ENCODE data around the gene AKT3. TPM values are rescaled to one million over a fixed set of nuclear protein-coding genes. Genes with fewer than 3 reads are reported as not detected.
A peak's percentile ranks its signal among the peaks of the same experiment; 100 is the strongest.

Gene AKT3
- total and polyA plus RNA-seq, 2 of the 8 experiments (the other 6 are each of a cell fraction or from before 2014, with no cell fraction given): 6.0 to 36.4 TPM

GRCh38 chr1:243710467-243710866 is 139.6 kb downstream of the AKT3 start:
- H3K27ac ChIP-seq (ENCODE audit: low read depth, low read length): no peak overlapping the region
- POLR2A ChIA-PET (ENCODE audit: partially characterized antibody): no interaction called here
- H3K4me1 ChIP-seq (replicated peaks in 1 of 4; ENCODE audit: control insufficient read depth in 3 of 4, insufficient read depth in 4 of 4, low read length in 3 of 4): peaks cover 0 to 7% (median 2%) of the 10 kb centered on the region in 4 experiments; a peak in 2 of 7 replicates
- no peaks in the 10 kb centered on the region for H4K20me1 ChIP-seq (replicated peaks in 1 of 2; ENCODE audit: control insufficient read depth in 1 of 2, insufficient read depth in 2 of 2, low read length in 2 of 2)
- H2BK20ac ChIP-seq (ENCODE audit: low read length): no peak overlapping the region
- no peak overlapping the region for H3K23ac ChIP-seq (ENCODE audit: insufficient read length)
- no peak overlapping the region for H2BK15ac ChIP-seq (ENCODE audit: low read length)
- H3K14ac ChIP-seq (ENCODE audit: insufficient read length): no peak overlapping the region
- FAIRE-seq: no peak
- H3K4ac ChIP-seq (replicated peaks; ENCODE audit: insufficient read length, low read depth, low read length): no peak overlapping the region
- H3K4me3 ChIP-seq (ENCODE audit: extremely low read depth in 1 of 4, insufficient read depth in 2 of 4, low read depth in 3 of 4, low read length in 4 of 4): no peak overlapping the region
- no peak overlapping the region for H2AK5ac ChIP-seq (ENCODE audit: low read depth, low read length)
- no peak overlapping the region for H2BK5ac ChIP-seq (ENCODE audit: low read depth, low read length)
- no peak overlapping the region for H2AFZ ChIP-seq (ENCODE audit: low read length)
- no peaks in the 10 kb centered on the region for H3K79me1 ChIP-seq (ENCODE audit: low read depth, low read length)
- H3K9ac ChIP-seq (replicated peaks in 1 of 4; ENCODE audit: extremely low read depth in 1 of 4, low read depth in 3 of 4, low read length in 3 of 4): no peak overlapping the region
- no peak overlapping the region for H3K4me2 ChIP-seq (ENCODE audit: insufficient read depth in 1 of 2, low read depth in 2 of 2, low read length in 2 of 2)
- H3K27me3 ChIP-seq (replicated peaks in 1 of 4; ENCODE audit: control insufficient read depth in 3 of 4, extremely low read depth in 1 of 4, insufficient read depth in 3 of 4, low read length in 3 of 4): no peaks in the 10 kb centered on the region
- WGBS, 2 experiments (ENCODE audit: extremely low coverage in 1 of 2, insufficient coverage in 1 of 2, insufficient read length in 1 of 2, insufficient replicate concordance in 2 of 2, low coverage in 1 of 2, low lambda C conversion rate in 2 of 2, missing lambda C conversion rate in 1 of 2): 88% methylated on average over 4 of the region's 4 CpGs; no CpG with 5 or more reads in 1 of the 2 experiments
- H3K9me3 ChIP-seq (ENCODE audit: insufficient read depth in 2 of 2, low read depth in 1 of 2, low read length in 1 of 2): no peaks in the 10 kb centered on the region
- no peak overlapping the region for H2BK12ac ChIP-seq (ENCODE audit: low read depth, low read length)
- no peaks in the 10 kb centered on the region for H3K79me2 ChIP-seq (ENCODE audit: control insufficient read depth in 1 of 2, insufficient read depth in 2 of 2, low read length in 2 of 2)
- H2BK120ac ChIP-seq (replicated peaks; ENCODE audit: low read depth, low read length): no peak overlapping the region
- no peaks in the 10 kb centered on the region for H3K36me3 ChIP-seq (ENCODE audit: control insufficient read depth in 2 of 4, insufficient read depth in 4 of 4, low read length in 3 of 4)
- H4K5ac ChIP-seq (ENCODE audit: insufficient read length, low read depth, low read length): no peak overlapping the region
- no peak for DNase-seq (ENCODE audit: low read depth in 1 of 2, low spot score in 2 of 2)
- H3K23me2 ChIP-seq (ENCODE audit: low read depth, low read length): no peaks in the 10 kb centered on the region
- TF ChIP-seq MAFK (IDR thresholded peaks at IDR 0.05; ENCODE audit: low read depth, low read length) (peak; percentile 52; the same call in 1 of the 2 replicates), CEBPB (IDR thresholded peaks at IDR 0.05; ENCODE audit: low read depth, low read length) (no peak)
- H3K56ac ChIP-seq (replicated peaks; ENCODE audit: insufficient read length, low read depth, low read length): no peak overlapping the region
- no peak overlapping the region for H4K91ac ChIP-seq (replicated peaks; ENCODE audit: insufficient read length, low read length)
- CTCF ChIA-PET (ENCODE audit: partially characterized antibody): interaction anchor here (1.0 to 4.1 kb wide), 4 partner anchors 26 to 236 kb away, joined by 3 to 20 read pairs (median 3); no protein-coding TSS in a partner anchor
- H3K18ac ChIP-seq (ENCODE audit: extremely low read depth, low read length): no peak overlapping the region
- H4K8ac ChIP-seq (ENCODE audit: extremely low read depth, insufficient read depth, low read length): no peak overlapping the region

Measured in H1 (cell line).